Ureter (tissue), 1 donor: ENCODE measurements around the gene RRM2. TPM values are rescaled to one million over a fixed set of nuclear protein-coding genes. Genes with fewer than 3 reads are reported as not detected.

Source experiments
- DNase-seq: peaks from one replicate; pipeline ENCODE4 v3.0.0-alpha.2; 2020; ENCODE audit warnings: low spot score
- total RNA-seq: library from RNA; stranded (reverse); gene quantifications from one replicate; pipeline ENCODE4 v1.2.4, GENCODE V29; 2023
- donor health status: DM: yes; HTN: yes; CAD: no.

The RRM2 gene
- total RNA-seq, 1 donor from 2014 or later: 2.2 TPM

DNA sequence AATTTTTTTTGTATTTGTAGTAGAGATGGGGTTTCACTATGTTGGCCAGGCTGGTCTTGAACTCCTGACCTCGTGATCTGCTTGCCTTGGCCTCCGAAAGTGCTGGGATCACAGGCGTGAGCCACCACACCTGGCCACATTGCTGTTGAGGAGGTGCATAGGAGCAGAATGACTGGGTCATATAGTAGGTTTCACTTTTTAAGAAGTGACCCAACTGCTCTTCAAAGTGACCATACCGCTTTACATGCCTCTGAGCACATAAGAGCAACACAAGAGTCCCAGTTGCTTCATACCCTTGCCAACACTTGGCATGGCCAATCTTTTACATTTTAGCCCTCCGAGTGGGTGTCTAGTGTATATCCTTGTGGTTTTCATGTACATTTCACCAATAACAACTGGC is 28.9 kb downstream of the RRM2 start:
- no peak for DNase-seq

GRCh38 chr2:10157293-10157692 is 34.8 kb downstream of the RRM2 start:
- no peak for DNase-seq

- no peak for DNase-seq
These were observed 36.1 kb downstream of the RRM2 start for GRCh38 chr2:10158681-10159080.

GRCh38 chr2:10159086-10159485 is 36.5 kb downstream of the RRM2 start:
- no peak for DNase-seq

DNA sequence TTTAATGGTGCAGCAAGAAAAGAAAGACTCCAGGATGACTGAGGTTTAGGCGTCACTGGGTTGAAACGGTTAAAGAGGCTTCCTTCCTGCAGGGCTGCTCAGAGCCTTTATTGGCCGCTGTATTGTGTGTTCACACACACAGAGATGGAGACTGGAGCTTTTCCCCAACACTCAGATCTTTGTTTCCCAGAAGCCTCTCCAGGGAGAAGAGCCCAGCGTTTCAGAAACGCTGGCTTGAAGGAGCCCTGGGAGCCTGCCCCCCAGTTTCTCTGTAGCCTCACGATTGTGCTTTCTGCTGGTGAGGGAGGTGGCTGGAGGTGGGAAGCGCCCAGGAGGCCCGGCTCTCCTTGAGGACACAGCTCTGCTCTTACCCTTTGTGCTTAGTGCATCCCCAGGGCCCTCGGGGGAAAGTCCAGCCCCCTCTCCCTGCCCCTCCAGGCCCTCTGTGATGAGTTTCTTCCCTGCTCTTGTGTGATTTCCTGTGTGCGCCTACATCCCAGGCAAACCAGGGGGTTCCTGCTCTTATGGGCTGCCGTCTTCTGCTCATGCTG is 37.1 kb downstream of the RRM2 start:
- no peak for DNase-seq

DNA sequence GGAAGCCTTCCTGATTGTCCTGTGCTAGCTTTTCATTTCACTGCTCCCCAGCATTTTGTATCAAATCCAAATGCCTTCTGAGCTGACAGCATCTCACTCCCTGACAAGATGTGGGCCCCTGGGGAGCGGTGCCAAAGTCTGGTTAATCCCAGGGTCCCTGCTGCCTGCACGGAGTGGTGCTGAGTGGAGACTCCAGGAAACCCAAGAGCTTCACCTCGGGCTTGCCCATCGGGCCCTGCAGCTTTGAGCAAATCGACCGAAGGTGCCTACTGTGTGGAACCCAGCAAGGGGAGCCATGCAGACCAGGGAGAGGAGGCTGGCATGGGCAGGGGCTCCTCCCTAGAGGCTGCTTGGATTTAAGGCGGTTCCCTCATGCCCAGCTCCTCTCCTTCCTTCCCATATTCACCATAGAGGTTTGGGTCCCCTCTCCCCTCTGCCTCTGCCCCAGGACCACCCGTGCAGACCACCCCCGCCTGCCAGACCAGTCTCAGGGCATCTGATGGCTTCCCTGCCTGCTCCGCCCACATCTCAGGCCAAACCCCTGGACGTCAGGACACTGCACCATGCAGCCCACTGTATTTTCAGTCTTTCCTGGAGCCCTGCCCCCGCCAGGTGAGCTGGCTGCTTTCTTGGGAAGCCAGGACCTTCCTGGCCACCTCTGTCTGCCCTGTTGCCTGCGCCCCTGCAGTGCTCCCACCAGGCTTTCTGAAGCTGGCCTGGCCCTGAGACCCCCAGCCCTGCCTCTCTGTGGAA is 37.8 kb downstream of the RRM2 start:
- no peak for DNase-seq

- no peak for DNase-seq
These were observed 38.8 kb downstream of the RRM2 start for GRCh38 chr2:10161206-10161931.

- DNase-seq: no peak
These were observed 39.5 kb downstream of the RRM2 start for GRCh38 chr2:10161961-10162441.

- DNase-seq: no peak
These were observed 40.3 kb downstream of the RRM2 start for GRCh38 chr2:10162586-10163497.

- no peak for DNase-seq
These were observed 41.3 kb downstream of the RRM2 start for GRCh38 chr2:10163498-10164486.

DNA sequence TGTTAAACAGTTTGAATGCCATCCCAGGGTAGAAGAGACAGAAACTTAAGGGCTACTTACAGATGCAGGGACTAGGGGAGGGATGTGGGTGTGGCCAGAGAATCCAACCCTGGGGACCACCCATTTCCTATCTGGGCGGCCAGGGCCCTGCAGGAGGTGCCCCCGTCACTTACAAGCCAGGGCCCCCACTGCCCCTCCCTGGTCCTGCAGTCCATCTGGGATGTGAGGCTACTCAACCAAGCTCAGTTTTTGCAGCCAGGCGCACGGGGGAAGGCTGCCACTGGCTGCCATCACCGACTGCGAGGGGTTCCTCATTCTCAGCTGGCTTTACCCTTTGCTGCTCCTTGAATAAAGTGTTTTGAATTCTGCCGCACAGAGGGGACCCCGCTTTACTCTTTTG is 42.1 kb downstream of the RRM2 start:
- DNase-seq: no peak

DNA sequence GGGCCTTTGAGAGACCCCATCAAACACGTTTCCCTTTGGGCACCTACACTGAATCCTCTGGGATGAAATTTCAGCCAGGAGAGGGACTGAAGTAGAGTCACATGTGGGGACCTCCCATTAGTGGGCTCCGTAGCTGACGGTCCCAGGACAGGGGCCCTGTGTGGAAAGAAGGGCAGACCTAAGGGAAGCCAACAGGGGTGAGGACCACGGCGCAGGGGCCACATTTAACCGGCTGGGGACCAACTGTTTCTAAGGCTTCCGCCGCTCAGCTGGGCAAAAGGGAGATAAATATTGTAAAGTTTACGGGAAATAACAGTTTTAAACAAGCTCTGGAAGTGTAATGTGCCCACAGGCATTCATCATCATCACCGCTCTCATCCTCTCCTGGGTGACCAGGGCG is 42.7 kb downstream of the RRM2 start:
- no peak for DNase-seq

DNA sequence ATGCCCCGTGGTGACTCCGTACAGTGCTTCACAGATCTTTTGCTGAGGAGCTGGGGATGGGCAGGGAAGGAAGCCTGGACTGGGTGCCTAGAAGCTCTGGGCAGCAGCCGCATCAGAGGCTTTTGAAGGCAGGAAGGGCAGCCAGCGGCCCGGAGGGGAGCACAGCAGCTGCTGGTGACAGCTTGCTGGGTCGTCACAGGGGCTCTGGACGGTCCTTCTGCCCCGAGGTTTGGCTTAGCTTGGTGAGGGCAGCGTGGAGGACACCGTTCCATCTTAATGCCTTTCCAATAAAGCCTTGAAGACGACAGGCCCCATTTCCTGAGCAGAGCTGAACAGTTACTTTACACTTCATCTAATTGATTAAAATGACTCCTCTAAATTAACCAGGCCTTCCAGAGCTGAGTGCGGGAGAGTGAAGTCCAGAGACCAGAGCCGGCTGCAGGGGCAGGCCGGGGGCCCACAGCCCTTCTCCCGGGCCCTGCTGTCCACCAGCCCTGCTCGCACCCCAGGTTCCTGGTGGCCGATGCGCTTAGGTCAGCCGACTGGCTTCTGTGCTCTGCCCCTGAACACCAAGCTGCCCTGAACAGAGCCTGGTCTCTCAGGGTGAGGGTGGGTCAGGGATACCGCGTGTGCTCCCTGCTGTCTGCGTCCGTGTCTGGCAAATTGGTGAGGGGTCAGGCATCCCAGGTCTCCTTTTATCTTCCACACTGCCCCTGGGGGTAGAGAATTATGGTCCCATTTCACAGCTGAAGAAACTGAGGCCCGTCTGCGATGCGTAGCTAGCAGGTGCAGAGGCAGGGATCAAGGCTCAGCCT is 43.5 kb downstream of the RRM2 start:
- DNase-seq: no peak

DNA sequence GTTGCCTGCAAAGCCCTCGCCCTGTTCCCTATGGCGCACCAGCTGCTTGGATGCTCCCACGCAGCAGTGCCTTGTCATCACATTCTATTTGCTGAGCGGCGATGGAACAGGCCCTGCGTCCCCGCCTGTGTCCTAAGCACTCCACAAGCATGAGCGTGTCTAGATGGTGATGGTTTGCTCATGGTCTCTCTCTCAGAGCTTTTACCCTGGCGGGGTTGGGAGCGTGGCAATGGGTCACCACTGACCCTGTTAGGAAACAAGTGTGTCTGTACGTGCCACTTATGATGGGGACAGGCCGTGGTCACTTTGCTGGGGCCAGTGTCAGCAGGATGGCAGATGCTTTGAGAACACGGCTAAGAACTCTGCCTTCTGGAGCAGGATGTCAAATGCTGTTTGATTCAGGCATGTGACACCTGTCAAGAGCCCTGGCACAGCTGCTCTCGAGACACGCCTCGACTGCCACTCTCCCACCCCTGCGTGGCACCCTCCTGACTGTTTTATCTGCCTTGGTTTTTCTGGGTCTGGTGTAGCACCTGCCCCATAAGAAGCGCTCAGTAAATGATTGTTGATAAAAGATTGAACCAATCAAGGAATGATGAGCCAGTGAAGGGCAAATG is 44.2 kb downstream of the RRM2 start:
- no peak for DNase-seq

GRCh38 chr2:10167316-10167715 is 44.8 kb downstream of the RRM2 start:
- DNase-seq: no peak

- no peak for DNase-seq
These were observed 45.7 kb downstream of the RRM2 start for GRCh38 chr2:10168221-10168620.

DNA sequence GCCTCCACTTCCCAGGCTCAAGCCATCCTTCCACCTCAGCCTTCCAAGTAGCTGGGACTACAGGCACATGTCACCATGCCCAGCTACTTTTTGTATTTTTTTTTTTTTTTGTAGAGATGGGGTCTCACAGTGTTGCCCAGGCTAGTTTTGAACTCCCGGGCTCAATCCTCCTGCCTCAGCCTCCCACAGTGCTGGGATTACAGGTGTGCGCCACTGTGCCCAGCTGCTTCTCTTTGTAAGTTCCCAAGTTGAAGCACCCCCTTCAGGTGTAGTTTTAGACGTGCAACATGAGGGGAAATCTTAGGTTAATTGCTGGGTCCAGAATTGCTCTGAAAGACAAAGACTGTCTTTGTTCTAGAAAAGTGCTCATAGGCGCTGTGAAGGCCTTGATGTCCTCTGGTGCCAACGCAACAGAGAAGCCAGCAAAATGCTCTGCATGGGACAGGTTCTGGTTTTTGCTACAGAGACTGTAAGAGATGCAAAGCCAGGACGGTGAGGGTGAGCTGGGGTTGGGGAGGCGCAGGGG is 46.6 kb downstream of the RRM2 start:
- no peak for DNase-seq

DNA sequence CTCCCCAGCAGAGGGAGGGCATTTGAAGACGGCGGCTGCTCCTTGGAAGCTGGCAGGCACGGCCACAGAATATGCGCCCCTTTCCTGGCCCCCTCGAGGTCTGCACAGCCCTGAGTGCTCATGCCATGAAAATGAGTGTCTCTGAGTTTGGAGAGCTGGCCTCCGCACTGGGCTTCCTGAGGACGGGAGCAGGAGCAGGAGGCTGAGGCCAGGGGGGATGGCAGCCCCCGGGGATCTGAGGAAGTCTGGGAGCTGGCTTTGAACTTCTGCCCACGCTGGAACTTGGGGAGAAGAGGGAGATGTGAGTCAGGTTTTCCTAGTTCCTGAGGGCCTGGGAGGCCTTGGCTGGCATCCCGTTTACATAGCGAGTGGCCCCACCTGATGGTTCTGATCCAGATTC is 47.0 kb downstream of the RRM2 start:
- DNase-seq: no peak

- DNase-seq: no peak
These were observed 47.7 kb downstream of the RRM2 start for GRCh38 chr2:10170256-10170655.
